ENCODE measurements around the gene GRK1. TPM values are rescaled to one million over a fixed set of nuclear protein-coding genes. Genes with fewer than 3 reads are reported as not detected.
"Not testable (repeated sequence)": the region's sequence is repeated elsewhere in the genome, so short reads cannot be mapped to it uniquely, and the experiment has no call there.

Gene GRK1
- total RNA-seq, 1 donor from 2014 or later: 1.2 TPM

DNA sequence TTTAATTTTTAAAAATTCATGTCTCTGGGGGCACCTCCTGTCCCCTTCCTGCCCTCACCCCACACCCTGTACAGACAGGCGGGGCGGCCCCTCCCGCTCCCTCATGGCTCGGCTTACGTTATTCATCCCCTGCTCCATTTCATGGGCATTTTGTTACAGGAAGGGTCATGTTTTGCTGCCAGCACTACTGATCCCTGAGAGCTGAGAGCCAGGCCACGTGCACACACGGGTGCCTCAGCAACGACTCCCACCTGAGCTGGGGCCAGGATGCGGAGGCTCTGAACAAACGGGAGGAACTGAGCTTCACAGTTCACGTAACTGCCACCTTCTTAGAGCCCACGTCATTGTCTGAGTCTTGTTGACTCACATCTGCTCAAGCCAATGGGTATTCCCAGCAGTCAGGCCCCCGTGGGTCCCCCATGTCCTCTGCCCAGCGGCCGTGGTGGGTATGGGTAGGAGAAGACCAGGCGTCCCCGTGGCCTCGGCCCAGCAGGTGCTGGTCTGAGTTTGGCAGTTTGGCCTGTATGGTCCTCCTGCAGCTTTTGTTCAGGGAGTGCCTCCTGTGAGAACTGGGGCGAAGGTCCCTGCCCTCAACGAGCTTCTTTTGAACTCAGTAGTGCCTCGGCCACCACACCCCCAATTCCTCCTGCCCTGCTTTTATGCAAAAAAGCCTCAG, 75.6 kb downstream of the GRK1 start:
- DNase-seq: no peak
- H3K9me3 Mint-ChIP-seq (ENCODE audit: unreplicated experiment): peaks cover 10% of the 10 kb centered on the region
- no peaks in the 10 kb centered on the region for H3K36me3 Mint-ChIP-seq (ENCODE audit: unreplicated experiment)
- no peak overlapping the region for H3K27ac Mint-ChIP-seq (ENCODE audit: unreplicated experiment)
- H3K4me1 Mint-ChIP-seq (ENCODE audit: low read depth, unreplicated experiment): peaks cover 17% of the 10 kb centered on the region
- no peak overlapping the region for H3K4me3 Mint-ChIP-seq (ENCODE audit: unreplicated experiment)
- H3K27me3 Mint-ChIP-seq (ENCODE audit: unreplicated experiment): peaks cover 7% of the 10 kb centered on the region
- TF ChIP-seq CTCF (IDR thresholded peaks at IDR 0.05; ENCODE audit: partially characterized antibody, unreplicated experiment): no peak

DNA sequence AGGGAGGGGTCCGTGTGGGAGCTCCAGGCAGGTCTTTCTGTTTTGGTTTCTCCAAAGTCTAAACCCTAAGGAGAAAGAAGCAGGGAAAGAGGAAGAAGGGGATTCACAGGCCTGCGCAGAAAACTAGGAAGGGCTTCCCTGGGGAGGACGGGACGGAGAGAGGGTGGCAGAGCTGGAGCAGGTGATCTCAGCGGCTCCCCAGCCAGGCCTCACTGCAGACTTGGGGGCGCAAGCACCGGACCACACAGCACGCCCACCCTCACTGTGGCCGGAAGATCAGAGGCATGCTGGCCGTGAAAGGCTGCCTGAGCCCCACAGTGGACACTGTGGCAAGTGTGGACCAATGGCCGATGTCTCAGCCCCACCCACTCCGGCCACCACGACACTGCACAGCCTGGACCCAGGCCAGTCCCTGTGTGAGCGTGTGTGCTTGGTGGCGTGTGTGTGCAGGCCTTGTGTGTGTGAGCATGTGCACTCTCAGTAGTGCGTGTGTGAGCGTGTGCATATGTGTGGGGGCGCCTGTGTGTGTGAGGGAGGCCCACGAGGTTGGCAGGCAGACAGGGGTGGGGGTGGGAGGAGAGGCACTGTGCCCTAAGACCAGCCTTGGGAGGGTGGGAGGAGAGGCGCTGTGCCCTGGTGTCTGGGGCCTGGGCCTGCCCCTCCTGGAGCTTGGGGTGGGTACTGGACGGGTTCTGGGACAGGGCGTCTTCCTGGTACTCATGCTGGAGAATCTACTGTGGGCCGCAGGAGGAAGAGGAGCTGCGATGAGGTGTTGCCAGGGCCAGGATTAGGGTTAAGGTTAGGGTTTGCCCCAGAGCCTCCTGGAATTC, 76.6 kb downstream of the GRK1 start:
- H3K4me1 Mint-ChIP-seq (ENCODE audit: low read depth, unreplicated experiment): peaks cover 17% of the 10 kb centered on the region
- H3K27me3 Mint-ChIP-seq (ENCODE audit: unreplicated experiment): peaks cover 10% of the 10 kb centered on the region
- DNase-seq: no peak
- H3K36me3 Mint-ChIP-seq (ENCODE audit: unreplicated experiment): no peaks in the 10 kb centered on the region
- no peak for TF ChIP-seq CTCF (IDR thresholded peaks at IDR 0.05; ENCODE audit: partially characterized antibody, unreplicated experiment)
- no peak overlapping the region for H3K27ac Mint-ChIP-seq (ENCODE audit: unreplicated experiment)
- no peak overlapping the region for H3K4me3 Mint-ChIP-seq (ENCODE audit: unreplicated experiment)
- peaks cover 8% of the 10 kb centered on the region for H3K9me3 Mint-ChIP-seq (ENCODE audit: unreplicated experiment)

GRCh38 chr13:113744197-113745000, 77.4 kb downstream of the GRK1 start:
- H3K4me1 Mint-ChIP-seq (ENCODE audit: low read depth, unreplicated experiment): peaks cover 17% of the 10 kb centered on the region
- H3K9me3 Mint-ChIP-seq (ENCODE audit: unreplicated experiment): peaks cover 8% of the 10 kb centered on the region
- H3K27ac Mint-ChIP-seq (ENCODE audit: unreplicated experiment): peak overlapping the region; percentile 13
- H3K4me3 Mint-ChIP-seq (ENCODE audit: unreplicated experiment): peak overlapping the region; percentile 18
- peaks cover 10% of the 10 kb centered on the region for H3K27me3 Mint-ChIP-seq (ENCODE audit: unreplicated experiment)
- H3K36me3 Mint-ChIP-seq (ENCODE audit: unreplicated experiment): no peaks in the 10 kb centered on the region
- no peak for DNase-seq
- TF ChIP-seq CTCF (IDR thresholded peaks at IDR 0.05; ENCODE audit: partially characterized antibody, unreplicated experiment): no peak

DNA sequence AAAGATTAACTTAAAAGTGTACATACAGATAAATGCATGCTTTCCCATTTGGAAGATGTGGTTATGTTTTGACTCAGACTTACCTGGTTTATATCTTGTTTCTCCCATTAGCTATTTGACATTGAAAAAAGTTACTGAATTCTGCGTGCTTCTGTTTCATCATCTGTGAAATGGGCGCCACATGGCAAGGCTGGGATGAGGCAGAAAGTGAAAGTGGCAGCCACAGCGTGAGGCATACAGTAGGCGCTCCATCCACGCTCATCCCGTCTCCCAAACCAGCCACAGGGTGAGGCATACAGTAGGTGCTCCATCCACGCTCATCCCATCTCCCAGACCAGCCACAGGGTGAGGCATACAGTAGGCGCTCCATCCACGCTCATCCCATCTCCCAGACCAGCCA, 78.0 kb downstream of the GRK1 start:
- peaks cover 8% of the 10 kb centered on the region for H3K9me3 Mint-ChIP-seq (ENCODE audit: unreplicated experiment)
- peak overlapping the region; percentile 13 for H3K27ac Mint-ChIP-seq (ENCODE audit: unreplicated experiment)
- H3K36me3 Mint-ChIP-seq (ENCODE audit: unreplicated experiment): no peaks in the 10 kb centered on the region
- peaks cover 15% of the 10 kb centered on the region for H3K4me1 Mint-ChIP-seq (ENCODE audit: low read depth, unreplicated experiment)
- no peak for DNase-seq
- peaks cover 10% of the 10 kb centered on the region for H3K27me3 Mint-ChIP-seq (ENCODE audit: unreplicated experiment)
- TF ChIP-seq CTCF (IDR thresholded peaks at IDR 0.05; ENCODE audit: partially characterized antibody, unreplicated experiment): no peak
- H3K4me3 Mint-ChIP-seq (ENCODE audit: unreplicated experiment): peak overlapping the region; percentile 18

DNA sequence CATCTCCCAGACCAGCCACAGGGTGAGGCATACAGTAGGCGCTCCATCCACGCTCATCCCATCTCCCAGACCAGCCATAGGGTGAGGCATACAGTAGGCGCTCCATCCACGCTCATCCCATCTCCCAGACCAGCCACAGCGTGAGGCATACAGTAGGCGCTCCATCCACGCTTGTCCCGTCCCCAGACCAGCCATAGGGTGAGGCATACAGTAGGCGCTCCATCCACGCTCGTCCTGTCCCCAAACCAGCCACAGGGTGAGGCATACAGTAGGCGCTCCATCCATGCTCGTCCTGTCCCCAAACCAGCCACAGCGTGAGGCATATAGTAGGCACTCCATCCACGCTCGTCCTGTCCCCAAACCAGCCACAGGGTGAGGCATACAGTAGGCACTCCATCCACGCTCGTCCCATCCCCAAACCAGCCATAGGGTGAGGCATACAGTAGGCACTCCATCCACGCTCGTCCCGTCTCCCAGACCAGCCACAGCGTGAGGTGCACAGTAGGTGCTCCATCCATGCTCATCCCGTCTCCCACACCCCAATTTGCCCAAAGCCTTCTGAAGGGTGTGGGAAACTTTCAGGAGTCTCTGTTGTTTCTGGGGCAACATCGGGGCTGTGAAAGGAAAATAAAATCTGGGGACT, 78.6 kb downstream of the GRK1 start:
- Mint-ChIP-seq H3K27me3 (ENCODE audit: unreplicated experiment) (peaks cover 10% of the 10 kb centered on the region), H3K4me1 (ENCODE audit: low read depth, unreplicated experiment) (peaks cover 14% of the 10 kb centered on the region)
- not testable (repeated sequence) for H3K9me3 Mint-ChIP-seq (ENCODE audit: unreplicated experiment); DNase-seq; H3K36me3 Mint-ChIP-seq (ENCODE audit: unreplicated experiment); H3K27ac Mint-ChIP-seq (ENCODE audit: unreplicated experiment); H3K4me3 Mint-ChIP-seq (ENCODE audit: unreplicated experiment)

Data from glutamatergic neuron (in vitro differentiated cells).